Endothelial cell of umbilical vein (primary cell): ENCODE results near the gene PRUNE2. TPM values are rescaled to one million over a fixed set of nuclear protein-coding genes. Genes with fewer than 3 reads are reported as not detected.

ENCODE experiments used
- BruUV-seq: library from RNA; stranded (reverse); fragments of 400-500 nt; replicated peaks from 2 replicates; lab custom pipeline; 2021; lab: Mats Ljungman, UMichigan
- CTCF ChIA-PET: fragments of 300-600, 350-600 bp; sonication (Branson Sonifier 250); formaldehyde crosslinking; loops from one replicate; lab custom pipeline; 2021; ENCODE audit warnings: antibody characterized with exemption, inconsistent platforms; lab: Charles Lee
- POLR2A ChIA-PET: fragments of 300-600, 350-600 bp; sonication (Branson Sonifier 250); formaldehyde crosslinking; loops from one replicate; lab custom pipeline; 2021; ENCODE audit warnings: antibody characterized with exemption, inconsistent platforms; lab: Charles Lee
- DNase-seq: peaks from one replicate; pipeline ENCODE4 v3.0.0-alpha.2; 2011; ENCODE audit warnings: low read depth, low spot score
- FAIRE-seq: peaks from 2 replicates; lab custom pipeline; 2011; peaks lifted over from hg19 to GRCh38; lab: Jason Lieb, UNC
- H2AFZ ChIP-seq: 2 replicates; pipeline ENCODE4 v1.6.0; 2012; ENCODE audit warnings: low read depth, low read length, control low read depth, inconsistent platforms
- H3K27ac ChIP-seq: 2 replicates; pipeline ENCODE4 v1.5.1; 2011; ENCODE audit warnings: low read depth, mild to moderate bottlenecking, control low read depth, low read length, moderate library complexity; ENCODE audit not compliant: insufficient read depth
- H3K27me3 ChIP-seq, 2 experiments: 2 replicates each; pipeline versions ENCODE4 v1.6.0 to v1.6.1; 2011; ENCODE audit warnings: low read length in 2 of 2, mixed read lengths in 1 of 2; ENCODE audit not compliant: control insufficient read depth in 2 of 2, insufficient read depth in 2 of 2
- H3K36me3 ChIP-seq, 2 experiments: 2 replicates in 1 of 2; 3 replicates in 1 of 2; pipeline ENCODE4 v1.5.1; 2011; ENCODE audit warnings: low read length in 2 of 2, mild to moderate bottlenecking in 1 of 2, moderate library complexity in 1 of 2; ENCODE audit not compliant: control insufficient read depth in 2 of 2, insufficient read depth in 2 of 2; ENCODE audit errors: extremely low read depth in 1 of 2
- H3K4me1 ChIP-seq: 3 replicates; pipeline ENCODE4 v1.5.1; 2011; ENCODE audit warnings: mild to moderate bottlenecking, low read length; ENCODE audit not compliant: control insufficient read depth, insufficient read depth; ENCODE audit errors: extremely low read depth
- H3K4me2 ChIP-seq: 2 replicates; pipeline ENCODE4 v1.6.1; 2011; ENCODE audit warnings: low read length, control low read depth, mixed read lengths; ENCODE audit not compliant: insufficient read depth
- H3K4me3 ChIP-seq, 3 experiments: fragments of 200-600 bp in 1 of 3; sonication (generic), shearing (Covaris generic) in 1 of 3; replicated peaks in 1 of 3; 2 replicates each; pipeline ENCODE4 v1.5.1; 2011 to 2016; ENCODE audit warnings: control low read depth in 3 of 3, low read length in 3 of 3, mild to moderate bottlenecking in 2 of 3, inconsistent platforms in 1 of 3, low read depth in 1 of 3, moderate library complexity in 1 of 3; ENCODE audit not compliant: insufficient read depth in 1 of 3
- H3K79me2 ChIP-seq: 2 replicates; pipeline ENCODE4 v1.6.0; 2012; ENCODE audit warnings: low read length, inconsistent platforms; ENCODE audit not compliant: control insufficient read depth, insufficient read depth
- H3K9ac ChIP-seq: replicated peaks from 2 replicates; pipeline ENCODE3; 2011; ENCODE audit warnings: low read length, control low read depth; ENCODE audit not compliant: insufficient read depth; ENCODE audit errors: extremely low read depth
- H3K9me1 ChIP-seq: replicated peaks from 3 replicates; pipeline ENCODE4 v1.6.0; 2011; ENCODE audit warnings: mild to moderate bottlenecking, low read length; ENCODE audit not compliant: control insufficient read depth, insufficient read depth; ENCODE audit errors: extremely low read depth
- H3K9me3 ChIP-seq: replicated peaks from 2 replicates; pipeline ENCODE4 v1.5.1; 2012; ENCODE audit warnings: low read length, inconsistent platforms; ENCODE audit not compliant: control insufficient read depth, insufficient read depth
- H4K20me1 ChIP-seq: replicated peaks from 2 replicates; pipeline ENCODE3; 2011; ENCODE audit warnings: mild to moderate bottlenecking, low read length; ENCODE audit not compliant: control insufficient read depth, insufficient read depth; ENCODE audit errors: extremely low read depth
- EZH2 ChIP-seq: IDR thresholded peaks from 2 replicates; pipeline ENCODE4 v1.6.1; 2012; ENCODE audit warnings: borderline replicate concordance, low read depth, mild to moderate bottlenecking, moderate library complexity, low read length, inconsistent platforms; ENCODE audit not compliant: severe bottlenecking
- FOS ChIP-seq: IDR thresholded peaks from 2 replicates; pipeline ENCODE4 v1.6.1; 2011; ENCODE audit warnings: mild to moderate bottlenecking, low read length, moderate library complexity, borderline replicate concordance; ENCODE audit not compliant: insufficient read depth
- GATA2 ChIP-seq: IDR thresholded peaks from 2 replicates; pipeline ENCODE4 v1.7.0; 2011; ENCODE audit warnings: low read depth, mild to moderate bottlenecking, moderate library complexity, mixed read lengths, low read length; ENCODE audit not compliant: insufficient read length, insufficient read depth
- JUN ChIP-seq: IDR thresholded peaks from 2 replicates; pipeline ENCODE4 v1.6.1; 2011; ENCODE audit warnings: borderline replicate concordance, low read depth; ENCODE audit not compliant: insufficient read length, insufficient read depth
- MYC ChIP-seq: IDR thresholded peaks from one replicate; pipeline ENCODE4 v1.6.1; 2011; ENCODE audit warnings: mild to moderate bottlenecking, low read depth, low read length
- POLR2A ChIP-seq: IDR thresholded peaks from 2 replicates; pipeline ENCODE4 v1.6.1; 2012; ENCODE audit warnings: low read depth, mild to moderate bottlenecking, control low read depth, low read length
- POLR2AphosphoS5 ChIP-seq: IDR thresholded peaks from 2 replicates; pipeline ENCODE4 v1.6.1; 2012; ENCODE audit warnings: low read depth, mild to moderate bottlenecking, control low read depth, low read length, moderate library complexity; ENCODE audit not compliant: insufficient read depth
- dilution Hi-C: fragments of 300-500 bp; cut with MboI; formaldehyde crosslinking; loops from one replicate; pipeline ENCODE4 v1.15.0; 2019; ENCODE audit warnings: low sequenced_read_pairs; ENCODE audit not compliant: extremely low pct_ligation_motif_present
- intact Hi-C: fragments of 100-400 bp; cut with micrococcal nuclease; formaldehyde crosslinking; loops from one replicate; pipeline ENCODE4 v1.10.0; 2022
- polyA plus RNA-seq, 4 experiments: library from polyadenylated mRNA; depleted of rRNA in 3 of 4; stranded (reverse) in 3 of 4; unstranded in 1 of 4; fragments of >200 nt; gene quantifications; 2 replicates each; pipeline versions ENCODE4 v1.2.1 to v1.2.3, GENCODE V29; 2011 to 2012; ENCODE audit warnings: missing spikeins in 1 of 4
- total RNA-seq: library from RNA; stranded (reverse); gene quantifications from 2 replicates; pipeline ENCODE4 v1.2.3, GENCODE V29; 2021
- TF ChIP-seq, protein P1 (sequence below): IDR thresholded peaks from 2 replicates; pipeline ENCODE4 v1.6.1; 2011; ENCODE audit not compliant: insufficient read depth, insufficient read length
- TF ChIP-seq, protein P2 (sequence below), 2 donors: IDR thresholded peaks; 1 replicate in 1 of 2; 2 replicates in 1 of 2; pipeline ENCODE4 v1.5.1; 2011; ENCODE audit warnings: low read length in 2 of 2, mild to moderate bottlenecking in 2 of 2, moderate library complexity in 2 of 2, control low read depth in 1 of 2, inconsistent platforms in 1 of 2, low read depth in 1 of 2; ENCODE audit not compliant: insufficient read depth in 1 of 2; ENCODE audit errors: extremely low read depth in 1 of 2

The PRUNE2 gene
- total and polyA plus RNA-seq, 2 donors (not counting 3 experiments of a cell fraction or from before 2014, with no cell fraction given), result 15.8 to 21.7 TPM

DNA sequence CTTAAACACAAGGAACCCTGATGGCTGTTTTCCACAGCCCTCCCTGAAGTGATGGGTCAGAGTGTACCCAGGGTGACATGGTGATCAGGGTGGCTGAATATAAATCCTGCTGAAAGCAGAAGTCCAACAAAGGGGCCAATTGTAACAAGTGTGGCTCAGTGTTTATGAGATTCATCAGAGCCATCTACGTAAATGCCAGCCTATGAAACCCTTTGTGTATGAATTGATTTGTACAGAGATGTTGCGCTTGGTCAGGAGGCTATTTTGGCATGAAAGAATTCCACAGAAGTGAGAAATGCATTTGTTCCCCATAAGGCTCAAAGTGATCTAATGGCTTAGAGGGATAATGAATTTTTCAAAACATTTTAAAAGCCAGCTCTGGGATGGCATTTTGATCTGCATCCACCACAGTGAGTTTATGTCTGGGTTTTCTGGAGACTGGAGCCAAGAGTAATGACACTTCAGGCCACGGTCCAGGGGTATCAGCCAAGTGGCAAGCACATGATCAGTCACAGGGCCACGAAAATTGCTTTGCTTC lies 12.4 kb downstream of the PRUNE2 start:
- no peaks in the 10 kb centered on the region for H4K20me1 ChIP-seq
- H3K79me2 ChIP-seq, result no peaks in the 10 kb centered on the region
- no TSS peak for BruUV-seq
- no peak overlapping the region for H3K4me2 ChIP-seq
- no peaks in the 10 kb centered on the region for H3K27me3 ChIP-seq
- intact Hi-C loops (no loop called here), dilution Hi-C loops (no loop called here)
- no peaks in the 10 kb centered on the region for H3K4me1 ChIP-seq
- H2AFZ ChIP-seq, result no peak overlapping the region
- no peaks in the 10 kb centered on the region for H3K36me3 ChIP-seq
- TF ChIP-seq, protein P1, sequence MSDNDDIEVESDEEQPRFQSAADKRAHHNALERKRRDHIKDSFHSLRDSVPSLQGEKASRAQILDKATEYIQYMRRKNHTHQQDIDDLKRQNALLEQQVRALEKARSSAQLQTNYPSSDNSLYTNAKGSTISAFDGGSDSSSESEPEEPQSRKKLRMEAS, result no peak
- TF ChIP-seq, protein P2, sequence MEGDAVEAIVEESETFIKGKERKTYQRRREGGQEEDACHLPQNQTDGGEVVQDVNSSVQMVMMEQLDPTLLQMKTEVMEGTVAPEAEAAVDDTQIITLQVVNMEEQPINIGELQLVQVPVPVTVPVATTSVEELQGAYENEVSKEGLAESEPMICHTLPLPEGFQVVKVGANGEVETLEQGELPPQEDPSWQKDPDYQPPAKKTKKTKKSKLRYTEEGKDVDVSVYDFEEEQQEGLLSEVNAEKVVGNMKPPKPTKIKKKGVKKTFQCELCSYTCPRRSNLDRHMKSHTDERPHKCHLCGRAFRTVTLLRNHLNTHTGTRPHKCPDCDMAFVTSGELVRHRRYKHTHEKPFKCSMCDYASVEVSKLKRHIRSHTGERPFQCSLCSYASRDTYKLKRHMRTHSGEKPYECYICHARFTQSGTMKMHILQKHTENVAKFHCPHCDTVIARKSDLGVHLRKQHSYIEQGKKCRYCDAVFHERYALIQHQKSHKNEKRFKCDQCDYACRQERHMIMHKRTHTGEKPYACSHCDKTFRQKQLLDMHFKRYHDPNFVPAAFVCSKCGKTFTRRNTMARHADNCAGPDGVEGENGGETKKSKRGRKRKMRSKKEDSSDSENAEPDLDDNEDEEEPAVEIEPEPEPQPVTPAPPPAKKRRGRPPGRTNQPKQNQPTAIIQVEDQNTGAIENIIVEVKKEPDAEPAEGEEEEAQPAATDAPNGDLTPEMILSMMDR (IDR thresholded peaks at IDR 0.05; ENCODE audit: extremely low read depth in 1 of 2, insufficient read depth in 1 of 2, low read depth in 1 of 2, low read length in 2 of 2), result no peak
- TF ChIP-seq POLR2AphosphoS5 (no peak), EZH2 (no peak), MYC (no peak), FOS (no peak), POLR2A (no peak), JUN (no peak), GATA2 (no peak)
- H3K9me3 ChIP-seq, result no peaks in the 10 kb centered on the region
- FAIRE-seq, result no peak
- no peak overlapping the region for H3K4me3 ChIP-seq
- H3K9ac ChIP-seq, result no peak overlapping the region
- no peak overlapping the region for H3K27ac ChIP-seq
- ChIA-PET CTCF (no interaction called here), POLR2A (interaction anchor here (0.6 kb wide), 1 partner anchor 12 kb away, joined by 5 read pairs; no protein-coding TSS in a partner anchor)
- H3K9me1 ChIP-seq, result no peaks in the 10 kb centered on the region
- no peak for DNase-seq
